ENCODE measurements around the gene KIZ.

The KIZ gene

GRCh38 chr20:21269772-21270171, 143.9 kb downstream of the KIZ start:
- DNase-seq: no peak

GRCh38 chr20:21270806-21271205, 144.9 kb downstream of the KIZ start:
- DNase-seq: no peak

DNA sequence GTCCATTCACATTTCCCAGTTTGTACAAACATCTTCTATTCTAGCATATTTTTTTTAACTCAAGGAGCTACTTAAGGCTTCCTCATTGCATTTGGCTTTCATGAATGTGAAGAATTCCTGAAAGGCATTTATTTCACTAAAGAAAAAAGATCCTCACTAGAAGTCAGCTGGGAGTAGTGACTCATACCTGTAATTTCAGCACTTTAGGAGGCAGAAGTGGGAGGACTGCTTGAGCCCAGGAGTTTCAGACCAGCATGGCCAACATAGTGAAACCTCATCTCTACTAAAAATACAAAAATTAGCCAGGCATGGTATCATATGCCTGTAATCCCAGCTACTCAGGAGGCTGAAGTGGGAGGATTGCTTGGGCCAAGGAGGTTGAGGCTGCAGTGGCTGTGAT, 146.4 kb downstream of the KIZ start:
- DNase-seq: peak; percentile 17

DNA sequence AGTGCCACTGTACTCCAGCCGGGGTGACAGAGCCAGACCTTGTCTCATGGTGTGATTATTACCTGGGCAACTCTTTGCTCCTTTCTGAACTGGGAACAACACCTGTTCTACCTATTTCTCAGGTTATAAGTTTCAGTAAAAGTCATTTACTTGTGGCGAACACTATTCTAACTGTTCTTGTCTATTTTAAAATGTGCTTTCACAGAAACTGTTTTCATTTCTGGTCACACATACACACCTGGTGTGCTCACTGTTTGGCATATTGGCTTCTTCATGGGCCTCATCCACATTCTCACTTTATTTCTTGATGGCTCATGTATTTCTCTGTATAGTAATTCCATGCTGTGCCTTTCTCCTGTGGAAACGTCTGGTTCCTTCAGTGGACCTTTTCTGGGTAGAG, 146.8 kb downstream of the KIZ start:
- no peak for DNase-seq

DNA sequence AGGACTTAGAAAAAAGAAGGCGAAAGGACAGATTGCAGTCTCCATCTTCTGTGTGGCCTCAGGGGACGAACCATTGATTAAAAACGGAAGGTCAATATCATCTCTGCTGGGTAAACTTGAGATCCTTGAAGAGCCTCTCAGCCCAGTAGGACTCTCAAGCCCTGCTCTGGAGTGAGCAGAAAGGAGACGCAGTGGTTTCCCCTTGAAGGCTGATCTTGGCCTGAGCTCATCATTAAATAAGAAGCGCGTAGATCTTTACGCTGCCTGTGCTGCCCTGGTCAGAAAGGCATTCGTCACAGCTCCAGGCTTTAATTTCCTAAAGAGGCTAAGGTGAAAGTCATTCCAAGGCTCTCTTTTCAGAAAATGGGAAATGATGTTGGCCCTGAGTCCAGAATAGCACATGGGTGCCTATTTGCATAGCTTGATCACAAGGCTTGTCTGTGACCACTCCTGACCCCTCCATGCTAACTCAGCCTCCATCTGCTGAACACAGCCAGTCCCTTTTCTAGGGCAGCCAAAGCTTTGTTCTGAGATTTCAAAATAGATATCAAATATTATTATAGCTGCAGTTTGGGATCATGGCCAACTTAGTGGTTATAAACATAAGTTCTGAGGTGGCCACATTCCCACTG, 148.0 kb downstream of the KIZ start:
- no peak for DNase-seq

DNA sequence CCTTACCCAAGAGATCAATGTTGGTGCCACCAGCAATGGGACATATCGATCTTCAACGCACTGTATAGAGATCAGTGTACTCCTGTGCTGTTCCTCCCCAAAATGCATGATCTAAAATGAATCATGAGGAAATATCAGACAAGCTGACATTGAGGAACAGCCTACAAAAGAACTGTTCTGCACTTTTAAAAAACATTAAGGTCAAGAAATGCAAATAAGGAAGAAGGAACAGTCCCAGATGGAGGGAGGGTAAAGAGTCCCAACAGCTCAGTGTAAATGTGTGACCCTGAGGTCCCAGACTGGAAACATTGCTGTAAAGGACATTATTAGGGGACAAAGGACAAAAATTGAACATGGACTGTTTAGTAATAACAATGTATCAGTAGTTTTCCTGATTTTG, 152.9 kb downstream of the KIZ start:
- no peak for DNase-seq

- no peak for DNase-seq
These were observed 154.0 kb downstream of the KIZ start for GRCh38 chr20:21279706-21280521.

- no peak for DNase-seq
These were observed 154.7 kb downstream of the KIZ start for GRCh38 chr20:21280522-21281016.

DNA sequence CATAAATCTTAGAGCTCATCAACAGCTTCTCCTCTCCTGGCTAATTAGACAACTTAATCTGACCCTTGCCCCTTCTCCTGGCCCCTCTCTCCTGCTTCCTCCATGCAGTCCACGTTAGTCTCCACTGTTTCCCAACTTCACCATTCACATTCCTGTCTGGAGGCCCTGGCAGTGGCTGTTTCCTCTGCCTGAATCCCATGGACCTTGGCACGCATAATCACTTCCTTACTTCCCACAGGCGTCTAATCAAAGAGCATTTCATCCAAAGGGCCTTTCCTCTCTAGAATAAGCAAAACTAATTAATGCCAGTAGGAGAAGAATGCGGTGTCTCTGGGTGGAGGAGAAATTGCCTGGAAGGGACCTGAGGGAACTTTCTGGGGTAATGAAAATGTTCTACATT, 160.9 kb downstream of the KIZ start:
- DNase-seq: no peak

DNA sequence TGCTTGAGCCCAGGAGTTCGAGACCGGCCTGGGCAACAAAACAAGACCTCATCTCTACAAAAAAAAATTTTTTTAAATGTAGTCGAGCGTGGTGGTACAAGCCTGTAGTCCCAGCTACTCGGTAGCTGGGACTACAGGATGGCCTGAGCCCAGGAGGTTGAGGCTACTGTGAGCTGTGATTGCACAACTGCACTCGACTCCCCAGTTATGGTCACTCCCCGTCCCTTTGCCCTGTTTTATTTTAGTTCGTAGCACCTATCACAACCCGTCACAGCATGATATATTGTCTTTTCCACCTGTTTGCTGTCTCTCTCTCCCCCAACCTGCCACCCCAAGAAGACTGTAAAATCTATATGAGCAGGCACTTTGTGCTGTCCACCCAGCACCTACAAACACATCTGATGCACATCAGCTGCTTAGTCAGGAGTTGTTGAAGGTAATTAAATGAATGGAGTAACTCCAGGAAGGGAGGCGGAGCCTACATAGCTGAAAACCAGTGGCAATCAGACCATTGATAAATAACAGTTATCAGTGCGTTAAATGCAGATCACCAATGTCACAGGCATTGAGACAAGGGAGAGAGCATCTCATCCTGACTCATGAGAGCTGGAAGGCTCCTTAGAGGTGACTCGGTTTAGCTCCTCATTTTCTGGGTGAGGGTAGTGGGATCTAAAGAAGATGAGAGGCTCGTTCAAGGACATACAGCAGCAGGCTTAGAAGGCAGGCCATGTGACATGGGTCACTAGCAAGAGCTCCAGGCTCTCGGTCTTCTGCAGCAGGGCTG, 162.9 kb downstream of the KIZ start:
- no peak for DNase-seq

GRCh38 chr20:21289651-21290050, 163.8 kb downstream of the KIZ start:
- DNase-seq: peak; percentile 43

DNA sequence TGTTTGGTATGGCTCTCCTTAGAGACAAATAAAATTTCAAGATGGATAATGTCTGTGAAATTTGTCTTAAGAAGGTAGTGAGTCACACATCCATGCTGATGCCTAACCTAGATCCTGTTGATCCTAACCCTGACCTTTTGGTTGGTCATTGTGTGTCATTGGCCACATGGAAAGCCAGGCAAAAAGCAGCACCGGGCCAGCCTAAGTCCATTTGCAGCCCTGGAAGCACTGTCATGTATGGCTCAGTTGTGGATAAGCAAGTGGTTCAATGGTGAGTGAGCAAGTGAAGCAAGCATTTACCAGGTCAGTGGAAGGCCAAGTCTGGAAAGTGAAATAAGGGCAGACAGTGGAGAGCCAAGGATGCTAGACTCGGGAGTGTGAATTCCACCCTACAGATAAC, 165.1 kb downstream of the KIZ start:
- peak; percentile 97 for DNase-seq

- no peak for DNase-seq
These were observed 168.9 kb downstream of the KIZ start for GRCh38 chr20:21294755-21295154.

Data from HCEC 1CT (cell line).